ENCODE results near the gene GALNT18. TPM values are rescaled to one million over a fixed set of nuclear protein-coding genes. Genes with fewer than 3 reads are reported as not detected.

The GALNT18 gene
- total and polyA plus RNA-seq, 2 donors (not counting 3 experiments of a cell fraction or from before 2014, with no cell fraction given), result 0.17 to 0.18 TPM

- ChIA-PET POLR2A (no interaction called here), CTCF (no interaction called here)
- DNase-seq (ENCODE audit: low read depth, low spot score), result no peak
- BruUV-seq (replicated peaks), result no TSS peak
- intact Hi-C loops (cut with micrococcal nuclease) (no loop called here), dilution Hi-C loops (cut with MboI; ENCODE audit: extremely low pct_ligation_motif_present, low sequenced_read_pairs) (no loop called here)
- Histone ChIP-seq H3K9ac (replicated peaks; ENCODE audit: extremely low read depth, insufficient read depth, low read length) (no peak overlapping the region), H3K27me3 (ENCODE audit: control insufficient read depth in 2 of 2, insufficient read depth in 2 of 2, low read length in 2 of 2) (no peaks in the 10 kb centered on the region), H3K27ac (ENCODE audit: insufficient read depth, low read depth, low read length) (no peak overlapping the region), H3K4me3 (replicated peaks in 1 of 3; ENCODE audit: insufficient read depth in 1 of 3, low read depth in 1 of 3, low read length in 3 of 3) (no peak overlapping the region), H3K9me1 (replicated peaks; ENCODE audit: control insufficient read depth, extremely low read depth, insufficient read depth, low read length) (no peaks in the 10 kb centered on the region), H3K36me3 (ENCODE audit: control insufficient read depth in 2 of 2, extremely low read depth in 1 of 2, insufficient read depth in 2 of 2, low read length in 2 of 2) (no peaks in the 10 kb centered on the region), H3K9me3 (replicated peaks; ENCODE audit: control insufficient read depth, insufficient read depth, low read length) (no peaks in the 10 kb centered on the region), H3K4me1 (ENCODE audit: control insufficient read depth, extremely low read depth, insufficient read depth, low read length) (no peaks in the 10 kb centered on the region), H2AFZ (ENCODE audit: low read depth, low read length) (no peak overlapping the region), H3K79me2 (ENCODE audit: control insufficient read depth, insufficient read depth, low read length) (no peaks in the 10 kb centered on the region), H4K20me1 (replicated peaks; ENCODE audit: control insufficient read depth, extremely low read depth, insufficient read depth, low read length) (no peaks in the 10 kb centered on the region), H3K4me2 (ENCODE audit: insufficient read depth, low read length) (no peak overlapping the region)
- no peak for FAIRE-seq
- TF ChIP-seq EZH2 (IDR thresholded peaks at IDR 0.05; ENCODE audit: borderline replicate concordance, low read depth, low read length, severe bottlenecking) (no peak), FOS (IDR thresholded peaks at IDR 0.05; ENCODE audit: borderline replicate concordance, insufficient read depth, low read length) (no peak), MAX (IDR thresholded peaks at IDR 0.05; ENCODE audit: insufficient read depth, insufficient read length) (no peak), POLR2AphosphoS5 (IDR thresholded peaks at IDR 0.05; ENCODE audit: insufficient read depth, low read depth, low read length) (no peak), POLR2A (IDR thresholded peaks at IDR 0.05; ENCODE audit: low read depth, low read length) (no peak), MYC (IDR thresholded peaks at IDR 0.05; ENCODE audit: low read depth, low read length) (no peak)
- TF ChIP-seq, protein P1, sequence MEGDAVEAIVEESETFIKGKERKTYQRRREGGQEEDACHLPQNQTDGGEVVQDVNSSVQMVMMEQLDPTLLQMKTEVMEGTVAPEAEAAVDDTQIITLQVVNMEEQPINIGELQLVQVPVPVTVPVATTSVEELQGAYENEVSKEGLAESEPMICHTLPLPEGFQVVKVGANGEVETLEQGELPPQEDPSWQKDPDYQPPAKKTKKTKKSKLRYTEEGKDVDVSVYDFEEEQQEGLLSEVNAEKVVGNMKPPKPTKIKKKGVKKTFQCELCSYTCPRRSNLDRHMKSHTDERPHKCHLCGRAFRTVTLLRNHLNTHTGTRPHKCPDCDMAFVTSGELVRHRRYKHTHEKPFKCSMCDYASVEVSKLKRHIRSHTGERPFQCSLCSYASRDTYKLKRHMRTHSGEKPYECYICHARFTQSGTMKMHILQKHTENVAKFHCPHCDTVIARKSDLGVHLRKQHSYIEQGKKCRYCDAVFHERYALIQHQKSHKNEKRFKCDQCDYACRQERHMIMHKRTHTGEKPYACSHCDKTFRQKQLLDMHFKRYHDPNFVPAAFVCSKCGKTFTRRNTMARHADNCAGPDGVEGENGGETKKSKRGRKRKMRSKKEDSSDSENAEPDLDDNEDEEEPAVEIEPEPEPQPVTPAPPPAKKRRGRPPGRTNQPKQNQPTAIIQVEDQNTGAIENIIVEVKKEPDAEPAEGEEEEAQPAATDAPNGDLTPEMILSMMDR (IDR thresholded peaks at IDR 0.05; ENCODE audit: extremely low read depth in 1 of 2, insufficient read depth in 1 of 2, low read depth in 1 of 2, low read length in 2 of 2), result no peak
Observed at GRCh38 chr11:11540157-11540556, 81.6 kb downstream of the GALNT18 start.

Data from endothelial cell of umbilical vein (primary cell).